Neural progenitor cell (in vitro differentiated cells): ENCODE data around the gene SOX10.

Experiments used
- CTCF ChIP-seq: fragments of 200-600 bp; sonication (generic); IDR thresholded peaks from 2 replicates; pipeline ENCODE4 v1.5.1; 2017; ENCODE audit warnings: antibody characterized with exemption, mild to moderate bottlenecking
- EZH2 ChIP-seq: fragments of 200-600 bp; sonication (generic); IDR thresholded peaks from 2 replicates; pipeline ENCODE4 v1.6.1; 2017; ENCODE audit warnings: antibody characterized with exemption, mild to moderate bottlenecking, moderate library complexity

- no peak for TF ChIP-seq CTCF
- no peak for TF ChIP-seq EZH2
Observed at GRCh38 chr22:37996515-37997246, 12.3 kb upstream of the SOX10 start.
